NCI-H526 (cell line): ENCODE data around the gene TMEM232.
A peak's percentile ranks its signal among the peaks of the same experiment; 100 is the strongest.
"Not testable (repeated sequence)": the region's sequence is repeated elsewhere in the genome, so short reads cannot be mapped to it uniquely, and the experiment has no call there.

Source experiments
- DNase-seq, 2 experiments: peaks; one replicate each; lab custom pipeline; 2025; lab: John Stamatoyannopoulos, UW

TMEM232 gene

GRCh38 chr5:110625376-110625999, 101.0 kb downstream of the TMEM232 start:
- peak in 1 of 2 experiments; percentile 42 for DNase-seq

GRCh38 chr5:110623874-110624273, 102.6 kb downstream of the TMEM232 start:
- DNase-seq, result no peak

- DNase-seq, result no peak
Measured at GRCh38 chr5:110618941-110619340, 107.5 kb downstream of the TMEM232 start.

- no peak for DNase-seq
Measured at GRCh38 chr5:110616009-110616408, 110.5 kb downstream of the TMEM232 start.

GRCh38 chr5:110612794-110613247, 113.7 kb downstream of the TMEM232 start:
- DNase-seq, result no peak

- no peak for DNase-seq
Measured at GRCh38 chr5:110611817-110612216, 114.7 kb downstream of the TMEM232 start.

- DNase-seq, result no peak
Measured at GRCh38 chr5:110594866-110595265, 131.6 kb downstream of the TMEM232 start.

GRCh38 chr5:110590187-110590586, 136.3 kb downstream of the TMEM232 start:
- DNase-seq, result peak in 1 of 2 experiments; percentile 16

- no peak for DNase-seq
Measured at GRCh38 chr5:110588286-110588980, 138.0 kb downstream of the TMEM232 start.

- no peak for DNase-seq
Measured at GRCh38 chr5:110580625-110581024, 145.8 kb downstream of the TMEM232 start.

- DNase-seq, result no peak
Measured at GRCh38 chr5:110572729-110573128, 153.7 kb downstream of the TMEM232 start.

- no peak for DNase-seq
Measured at GRCh38 chr5:110562191-110562590, 164.3 kb downstream of the TMEM232 start.

- no peak for DNase-seq
Measured at GRCh38 chr5:110561510-110561909, 165.0 kb downstream of the TMEM232 start.

- no peak for DNase-seq
Measured at GRCh38 chr5:110549301-110549700, 177.2 kb downstream of the TMEM232 start.

- DNase-seq, result no peak
Measured at GRCh38 chr5:110548171-110548570, 178.3 kb downstream of the TMEM232 start.

- DNase-seq, result no peak
Measured at GRCh38 chr5:110547495-110547894, 179.0 kb downstream of the TMEM232 start.

GRCh38 chr5:110545716-110546115, 180.8 kb downstream of the TMEM232 start:
- peak in 1 of 2 experiments; percentile 3 for DNase-seq

GRCh38 chr5:110544603-110545002, 181.9 kb downstream of the TMEM232 start:
- peak in 1 of 2 experiments; percentile 1 for DNase-seq

GRCh38 chr5:110542949-110543348, 183.5 kb downstream of the TMEM232 start:
- DNase-seq, result no peak

GRCh38 chr5:110536120-110537115, 190.1 kb downstream of the TMEM232 start:
- DNase-seq, result no peak

GRCh38 chr5:110535146-110535545, 191.3 kb downstream of the TMEM232 start:
- DNase-seq, result not testable (repeated sequence)

- DNase-seq, result no peak
Measured at GRCh38 chr5:110525762-110526161, 200.7 kb downstream of the TMEM232 start.
